Smooth muscle cell (in vitro differentiated cells): ENCODE data around the gene GPR17. TPM values are rescaled to one million over a fixed set of nuclear protein-coding genes. Genes with fewer than 3 reads are reported as not detected.

Experiments used
- DNase-seq: peaks from one replicate; lab custom pipeline; 2025; ENCODE audit not compliant: unreplicated experiment; lab: John Stamatoyannopoulos, UW
- H2AFZ ChIP-seq: fragments of 200-600 bp; sonication (generic); 2 replicates; pipeline ENCODE4 v1.6.0; 2016; ENCODE audit warnings: antibody characterized with exemption, low read depth, mild to moderate bottlenecking
- H3F3A ChIP-seq: fragments of 200-600 bp; sonication (generic); 2 replicates; pipeline ENCODE4 v1.6.0; 2017; ENCODE audit warnings: antibody characterized with exemption, low read depth
- H3K27ac ChIP-seq: fragments of 200-600 bp; sonication (generic); 2 replicates; pipeline ENCODE4 v1.5.1; 2016; ENCODE audit warnings: low read depth, mild to moderate bottlenecking
- H3K27me3 ChIP-seq: fragments of 200-600 bp; sonication (generic); 2 replicates; pipeline ENCODE4 v1.6.1; 2016; ENCODE audit warnings: low read depth, mild to moderate bottlenecking
- H3K36me3 ChIP-seq: fragments of 200-600 bp; sonication (generic); 2 replicates; pipeline ENCODE4 v1.5.1; 2016; ENCODE audit warnings: low read depth
- H3K4me1 ChIP-seq: fragments of 200-600 bp; sonication (generic); 2 replicates; pipeline ENCODE4 v1.5.1; 2016; ENCODE audit warnings: low read depth
- H3K4me2 ChIP-seq: fragments of 200-600 bp; sonication (generic); 2 replicates; pipeline ENCODE4 v1.6.0; 2016; ENCODE audit warnings: mild to moderate bottlenecking
- H3K4me3 ChIP-seq: fragments of 200-600 bp; sonication (generic); 2 replicates; pipeline ENCODE4 v1.5.1; 2016; ENCODE audit warnings: mild to moderate bottlenecking
- H3K79me2 ChIP-seq: fragments of 200-600 bp; sonication (generic); 2 replicates; pipeline ENCODE4 v1.6.0; 2016; ENCODE audit warnings: low read depth, mild to moderate bottlenecking
- H3K9ac ChIP-seq: fragments of 200-600 bp; sonication (generic); 2 replicates; pipeline ENCODE4 v1.6.0; 2016; ENCODE audit warnings: low read depth
- H3K9me3 ChIP-seq: fragments of 200-600 bp; sonication (generic); replicated peaks from 2 replicates; pipeline ENCODE4 v1.5.1; 2016; ENCODE audit warnings: low read depth
- H4K20me1 ChIP-seq: fragments of 200-600 bp; sonication (generic); 2 replicates; pipeline ENCODE4 v1.6.0; 2016; ENCODE audit warnings: low read depth
- CTCF ChIP-seq: fragments of 200-600 bp; sonication (generic); IDR thresholded peaks from 2 replicates; pipeline ENCODE4 v1.5.1; 2017; ENCODE audit warnings: borderline replicate concordance, mild to moderate bottlenecking, antibody characterized with exemption; ENCODE audit not compliant: insufficient read depth, poor library complexity, severe bottlenecking
- WGBS: methylation state at CpG from one replicate; pipeline ENCODE4 v1.1.7; 2016; ENCODE audit warnings: low lambda C conversion rate; 5-methylcytosine and 5-hydroxymethylcytosine counted together
- polyA plus RNA-seq: library from polyadenylated mRNA; unstranded; fragments of >200 nt; fragmentation: Nextera tagmentation; extraction: Ambion mirVana; gene quantifications from 2 replicates; pipeline ENCODE4 v1.2.1, GENCODE V29; 2016
- total RNA-seq: library from RNA; depleted of rRNA; stranded (reverse); fragments of >200 nt; gene quantifications from 2 replicates; pipeline ENCODE4 v1.2.3, GENCODE V29; 2014

Gene GPR17
- total and polyA plus RNA-seq, 2 experiments from 2014 or later, result not detected

- TF ChIP-seq CTCF, result no peak
- DNase-seq, result no peak
- no peak overlapping the region for H2AFZ ChIP-seq
Observed at GRCh38 chr2:127605691-127606263, 40.2 kb upstream of the GPR17 start.

GRCh38 chr2:127606625-127607398 is 39.1 kb upstream of the GPR17 start:
- no peak overlapping the region for H3K4me2 ChIP-seq
- H3K9me3 ChIP-seq, result no peaks in the 10 kb centered on the region
- no peak overlapping the region for H3K4me3 ChIP-seq
- WGBS, result 89% methylated on average over 17 of the region's 17 CpGs
- no peak overlapping the region for H3K27ac ChIP-seq
- H3K27me3 ChIP-seq, result no peaks in the 10 kb centered on the region
- no peak overlapping the region for H2AFZ ChIP-seq
- no peaks in the 10 kb centered on the region for H3K36me3 ChIP-seq
- no peaks in the 10 kb centered on the region for H3F3A ChIP-seq
- no peaks in the 10 kb centered on the region for H4K20me1 ChIP-seq
- no peak for TF ChIP-seq CTCF
- no peak overlapping the region for H3K9ac ChIP-seq
- H3K4me1 ChIP-seq, result no peaks in the 10 kb centered on the region
- DNase-seq, result no peak
- H3K79me2 ChIP-seq, result no peaks in the 10 kb centered on the region

More at GRCh38 chr2:127605691-127606263, 40.2 kb upstream of the GPR17 start:
- no peak overlapping the region for H3K4me2 ChIP-seq
- no peak overlapping the region for H3K4me3 ChIP-seq
- WGBS, result 77% methylated on average over 7 of the region's 7 CpGs
- no peaks in the 10 kb centered on the region for H3K9me3 ChIP-seq
- no peaks in the 10 kb centered on the region for H3K27me3 ChIP-seq
- no peak overlapping the region for H3K27ac ChIP-seq
- no peaks in the 10 kb centered on the region for H3K36me3 ChIP-seq
- H3K9ac ChIP-seq, result no peak overlapping the region
- no peaks in the 10 kb centered on the region for H3K79me2 ChIP-seq
- no peaks in the 10 kb centered on the region for H3F3A ChIP-seq
- H3K4me1 ChIP-seq, result no peaks in the 10 kb centered on the region
- H4K20me1 ChIP-seq, result no peaks in the 10 kb centered on the region

GRCh38 chr2:127607399-127607908 is 38.5 kb upstream of the GPR17 start:
- Histone ChIP-seq H2AFZ (no peak overlapping the region), H3K4me2 (no peak overlapping the region), H3K4me3 (no peak overlapping the region), H3K9me3 (no peaks in the 10 kb centered on the region), H3K27me3 (no peaks in the 10 kb centered on the region), H3K27ac (no peak overlapping the region), H3K9ac (no peak overlapping the region), H3K79me2 (no peaks in the 10 kb centered on the region), H3F3A (no peaks in the 10 kb centered on the region), H3K36me3 (no peaks in the 10 kb centered on the region), H3K4me1 (no peaks in the 10 kb centered on the region), H4K20me1 (no peaks in the 10 kb centered on the region)
- TF ChIP-seq CTCF, result no peak
- DNase-seq, result no peak
- WGBS, result 94% methylated on average over 9 of the region's 9 CpGs
